Activated naive CD4-positive, alpha-beta T cell treated with anti-CD3 and anti-CD28 coated beads for 36 hours (primary cell): ENCODE measurements around the gene TRIM49D1. TPM values are rescaled to one million over a fixed set of nuclear protein-coding genes. Genes with fewer than 3 reads are reported as not detected.
"Not testable (repeated sequence)": the region's sequence is repeated elsewhere in the genome, so short reads cannot be mapped to it uniquely, and the experiment has no call there.

Source experiments
- CTCF ChIA-PET: fragments of 350-600 bp; sonication (Branson Sonifier 250); formaldehyde crosslinking; loops from one replicate; lab custom pipeline; 2021; ENCODE audit warnings: antibody characterized with exemption; lab: Charles Lee
- DNase-seq: peaks from one replicate; pipeline ENCODE4 v3.0.0-alpha.2; 2020
- H3K27ac Mint-ChIP-seq: one replicate; pipeline ENCODE4 v1.8.0; 2021; ENCODE audit warnings: mild to moderate bottlenecking, mixed read lengths
- H3K27me3 Mint-ChIP-seq: one replicate; pipeline ENCODE4 v1.8.0; 2021; ENCODE audit warnings: low read depth, mixed read lengths
- H3K36me3 Mint-ChIP-seq: one replicate; pipeline ENCODE4 v1.8.0; 2021; ENCODE audit warnings: low read depth, mixed read lengths
- H3K4me1 Mint-ChIP-seq: one replicate; pipeline ENCODE4 v1.8.0; 2021; ENCODE audit warnings: low read depth, mixed read lengths
- H3K4me3 Mint-ChIP-seq: one replicate; pipeline ENCODE4 v1.8.0; 2021; ENCODE audit warnings: mild to moderate bottlenecking, moderate library complexity, mixed read lengths
- H3K9me3 Mint-ChIP-seq: one replicate; pipeline ENCODE4 v1.8.0; 2021; ENCODE audit warnings: mixed read lengths
- intact Hi-C: fragments of 100-400 bp; cut with micrococcal nuclease; formaldehyde crosslinking; loops from one replicate; pipeline ENCODE4 v1.15.1; 2023
- total RNA-seq, 2 experiments: library from RNA; stranded (reverse); gene quantifications; one replicate each; pipeline ENCODE4 v1.2.3, GENCODE V29; 2021

Gene TRIM49D1, protein sequence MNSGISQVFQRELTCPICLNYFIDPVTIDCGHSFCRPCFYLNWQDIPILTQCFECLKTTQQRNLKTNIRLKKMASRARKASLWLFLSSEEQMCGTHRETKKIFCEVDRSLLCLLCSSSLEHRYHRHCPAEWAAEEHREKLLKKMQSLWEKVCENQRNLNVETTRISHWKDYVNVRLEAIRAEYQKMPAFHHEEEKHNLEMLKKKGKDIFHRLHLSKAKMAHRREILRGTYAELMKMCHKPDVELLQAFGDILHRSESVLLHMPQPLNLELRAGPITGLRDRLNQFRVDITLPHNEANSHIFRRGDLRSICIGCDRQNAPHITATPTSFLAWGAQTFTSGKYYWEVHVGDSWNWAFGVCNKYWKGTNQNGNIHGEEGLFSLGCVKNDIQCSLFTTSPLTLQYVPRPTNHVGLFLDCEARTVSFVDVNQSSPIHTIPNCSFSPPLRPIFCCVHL
- not detected for total RNA-seq

DNA sequence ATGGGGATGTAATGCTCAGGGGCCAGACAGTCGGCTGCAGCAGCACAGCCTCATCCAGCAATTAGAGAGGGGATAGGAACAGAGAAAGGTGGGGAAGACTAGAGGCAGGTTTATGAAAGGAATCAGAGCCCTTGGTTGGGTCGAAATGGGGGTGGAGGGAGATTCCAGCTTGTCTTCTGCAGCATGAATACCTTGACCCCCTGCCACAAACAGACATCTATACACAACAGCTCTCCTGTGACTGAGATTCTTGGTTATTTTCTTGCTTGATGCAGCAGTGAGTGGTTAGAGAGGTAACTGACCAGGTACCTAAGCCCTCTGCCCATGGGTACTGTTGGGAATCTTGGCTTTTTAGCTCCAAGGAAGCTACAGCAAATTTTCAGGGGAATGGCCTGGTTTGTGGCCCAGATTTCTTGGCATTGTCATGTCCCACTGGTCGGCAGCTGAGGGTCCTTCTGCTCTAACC is at the start of gene TRIM49D1:
Gene TRIM49D1 (minus strand): TSS at position 51 of the 466 bp plus-strand sequence. CDS start 4,535 bp downstream, outside the sequence.
- Mint-ChIP-seq H3K9me3 (no peaks in the 10 kb centered on the region), H3K27ac (no peak within 1 kb of the TSS), H3K4me1 (no peaks in the 10 kb centered on the region), H3K4me3 (no peak within 1 kb of the TSS), H3K36me3 (no peaks in the 10 kb centered on the region), H3K27me3 (no peaks in the 10 kb centered on the region)
- CTCF ChIA-PET = no interaction called here
- intact Hi-C loops = no loop called here
- no peak for DNase-seq

DNA sequence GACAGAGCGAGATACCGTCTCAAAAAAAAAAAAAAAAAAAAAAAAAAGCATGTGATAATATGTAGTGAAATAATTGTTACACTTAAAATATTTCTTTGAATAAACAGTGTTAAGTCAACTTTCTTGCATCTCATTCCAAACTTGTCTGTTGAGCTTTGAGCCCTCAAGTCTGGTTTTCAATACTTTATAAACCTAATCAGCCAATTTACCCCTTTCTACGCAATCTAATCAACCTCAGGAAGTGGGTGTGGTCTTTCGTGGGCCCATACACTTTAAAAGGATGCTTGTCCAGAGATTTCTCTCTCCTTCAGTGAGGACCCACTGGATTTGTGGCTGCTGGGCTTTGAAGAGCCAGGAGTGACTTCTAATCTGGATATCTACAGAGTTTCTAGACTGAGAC is 43.7 kb upstream of the TRIM49D1 start, which contains the start of gene TRIM64:
Gene TRIM64 (plus strand): TSS at position 301 of the 400 bp plus-strand sequence. CDS start 2,467 bp downstream, outside the sequence.
- DNase-seq, H3K9me3 Mint-ChIP-seq, CTCF ChIA-PET, H3K27me3 Mint-ChIP-seq, H3K27ac Mint-ChIP-seq, intact Hi-C loops, H3K36me3 Mint-ChIP-seq, H3K4me1 Mint-ChIP-seq, H3K4me3 Mint-ChIP-seq: not testable (repeated sequence)

DNA sequence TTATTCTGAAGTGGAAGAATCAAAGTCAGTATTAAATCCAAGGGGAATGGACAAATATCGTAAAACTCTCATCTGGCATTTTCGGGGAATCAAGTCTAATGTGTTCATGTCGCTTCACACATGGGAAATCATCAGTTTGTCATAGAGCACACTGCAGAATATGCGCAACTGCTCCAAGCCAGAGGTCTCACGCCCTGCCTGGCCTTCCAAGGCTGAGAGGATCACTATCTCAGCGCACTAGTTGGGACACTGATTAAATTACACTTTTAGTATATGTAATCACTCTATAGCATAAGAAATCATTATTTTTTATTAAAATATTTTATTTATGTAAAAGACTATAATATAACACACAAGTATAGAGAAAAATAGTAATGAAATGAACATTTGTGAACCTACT is 38.8 kb upstream of the TRIM49D1 start:
- H3K4me1 Mint-ChIP-seq, DNase-seq, H3K27ac Mint-ChIP-seq, intact Hi-C loops, H3K27me3 Mint-ChIP-seq, H3K9me3 Mint-ChIP-seq, CTCF ChIA-PET, H3K36me3 Mint-ChIP-seq, H3K4me3 Mint-ChIP-seq: not testable (repeated sequence)

DNA sequence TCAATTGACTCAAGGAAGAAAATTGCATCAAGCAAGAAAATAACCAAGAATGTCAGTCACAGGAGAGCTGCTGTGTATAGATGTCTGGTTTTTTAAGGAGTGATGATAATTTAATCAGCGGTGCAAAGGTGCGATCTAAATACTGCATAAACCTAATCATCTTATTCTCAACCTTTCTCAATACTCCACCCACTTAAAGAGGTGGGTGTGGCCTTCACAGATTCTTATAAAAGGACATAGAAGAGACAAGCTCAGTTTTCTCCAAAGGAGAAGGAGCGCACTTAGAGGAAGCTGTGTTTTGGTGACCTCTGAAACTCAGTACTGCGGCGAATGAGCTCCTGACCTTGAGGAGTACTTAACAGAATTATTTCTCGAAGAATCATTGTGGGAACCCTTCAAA is 1.7 kb upstream of the TRIM49D1 start, which contains the start of gene TRIM49D2:
Gene TRIM49D2 (plus strand): TSS at position 301 of the 400 bp plus-strand sequence. CDS start 2,698 bp downstream, outside the sequence.
- DNase-seq, H3K27ac Mint-ChIP-seq, intact Hi-C loops, H3K9me3 Mint-ChIP-seq, CTCF ChIA-PET, H3K4me1 Mint-ChIP-seq, H3K36me3 Mint-ChIP-seq, H3K27me3 Mint-ChIP-seq, H3K4me3 Mint-ChIP-seq: not testable (repeated sequence)

DNA sequence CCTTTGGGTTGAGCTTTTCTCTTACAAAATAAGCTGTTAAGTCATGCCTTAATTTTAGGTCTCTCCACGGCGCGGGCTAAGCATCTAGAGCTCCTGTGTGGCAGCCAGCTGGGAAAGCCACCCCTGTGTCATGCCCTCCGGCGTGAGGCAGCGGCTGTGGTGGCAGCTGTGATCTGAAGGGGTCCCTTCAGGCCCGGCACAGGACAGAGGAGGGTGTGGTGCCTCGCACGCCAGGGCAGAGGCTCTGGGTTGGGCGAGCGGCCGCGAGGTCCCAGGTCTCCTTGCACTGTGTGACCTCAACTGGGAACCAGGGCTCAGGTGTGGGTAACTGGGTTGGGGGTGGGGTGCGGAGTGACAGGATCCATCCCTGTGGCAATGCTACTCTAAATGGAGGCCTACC is 21.2 kb downstream of the TRIM49D1 start:
- intact Hi-C loops, H3K9me3 Mint-ChIP-seq, H3K4me1 Mint-ChIP-seq, CTCF ChIA-PET, DNase-seq, H3K27me3 Mint-ChIP-seq, H3K27ac Mint-ChIP-seq, H3K36me3 Mint-ChIP-seq, H3K4me3 Mint-ChIP-seq: not testable (repeated sequence)

DNA sequence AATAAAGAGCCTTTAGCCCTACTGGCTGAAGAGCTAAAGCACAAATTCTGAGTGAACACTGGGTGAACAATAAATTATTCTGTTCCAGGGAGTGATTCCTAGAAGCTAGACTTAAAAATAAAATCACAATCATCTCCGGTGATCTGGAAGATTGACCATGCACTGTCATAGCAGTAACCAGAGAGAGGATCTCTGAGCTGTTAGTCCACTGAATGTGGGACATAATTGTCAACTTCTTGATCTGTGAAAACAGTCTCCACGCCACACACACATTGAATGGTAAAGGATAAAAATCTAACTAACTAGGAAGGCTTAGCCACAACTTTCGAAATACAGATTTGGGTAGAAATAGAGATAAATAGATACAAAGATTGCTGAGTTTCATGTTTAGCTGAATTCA is 28.8 kb downstream of the TRIM49D1 start:
- H3K9me3 Mint-ChIP-seq, DNase-seq, H3K27ac Mint-ChIP-seq, CTCF ChIA-PET, H3K27me3 Mint-ChIP-seq, H3K4me3 Mint-ChIP-seq, H3K4me1 Mint-ChIP-seq, H3K36me3 Mint-ChIP-seq, intact Hi-C loops: not testable (repeated sequence)

DNA sequence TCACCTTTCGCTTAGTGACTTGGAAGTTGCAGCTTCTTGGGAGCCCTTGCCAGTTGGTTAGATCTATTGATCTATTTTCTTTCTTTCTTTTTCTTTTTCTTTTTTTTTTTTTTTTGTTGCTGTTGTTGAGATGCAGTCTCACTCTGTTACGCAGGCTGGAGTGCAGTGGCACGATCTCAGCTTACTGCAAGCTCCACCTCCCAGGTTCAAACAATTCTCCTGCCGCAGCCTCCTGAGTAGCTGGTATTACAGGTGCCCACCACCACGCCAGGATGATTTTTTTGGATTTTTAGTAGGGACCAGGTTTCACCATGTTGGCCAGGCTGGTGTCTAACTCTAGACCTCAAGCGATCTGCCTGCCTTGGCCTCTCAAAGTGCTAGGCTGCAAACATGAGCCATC is 44.5 kb downstream of the TRIM49D1 start:
- DNase-seq, H3K27ac Mint-ChIP-seq, H3K9me3 Mint-ChIP-seq, H3K27me3 Mint-ChIP-seq, H3K36me3 Mint-ChIP-seq, H3K4me1 Mint-ChIP-seq, CTCF ChIA-PET, intact Hi-C loops, H3K4me3 Mint-ChIP-seq: not testable (repeated sequence)

DNA sequence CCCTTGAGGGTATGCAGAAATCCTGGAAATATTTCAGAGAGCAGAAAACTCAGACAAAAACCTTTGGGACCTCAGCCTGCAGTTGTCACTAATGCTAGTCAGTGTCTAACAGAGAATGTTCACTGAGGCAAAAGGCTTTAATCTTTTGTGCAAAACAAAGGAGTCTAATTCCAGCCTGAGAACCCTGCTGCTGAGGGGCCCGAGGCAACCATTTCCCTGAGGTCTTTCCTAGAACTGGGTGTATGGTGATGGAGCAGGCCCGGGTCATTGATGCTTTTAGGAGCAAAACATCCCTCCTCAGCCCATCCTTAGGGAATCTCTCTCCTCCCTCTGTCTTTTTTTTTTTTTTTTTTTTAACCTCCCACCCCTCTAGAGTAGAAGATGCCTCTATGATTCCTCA is 49.5 kb downstream of the TRIM49D1 start:
- CTCF ChIA-PET, H3K9me3 Mint-ChIP-seq, H3K4me1 Mint-ChIP-seq, H3K27me3 Mint-ChIP-seq, intact Hi-C loops, H3K4me3 Mint-ChIP-seq, DNase-seq, H3K36me3 Mint-ChIP-seq, H3K27ac Mint-ChIP-seq: not testable (repeated sequence)

DNA sequence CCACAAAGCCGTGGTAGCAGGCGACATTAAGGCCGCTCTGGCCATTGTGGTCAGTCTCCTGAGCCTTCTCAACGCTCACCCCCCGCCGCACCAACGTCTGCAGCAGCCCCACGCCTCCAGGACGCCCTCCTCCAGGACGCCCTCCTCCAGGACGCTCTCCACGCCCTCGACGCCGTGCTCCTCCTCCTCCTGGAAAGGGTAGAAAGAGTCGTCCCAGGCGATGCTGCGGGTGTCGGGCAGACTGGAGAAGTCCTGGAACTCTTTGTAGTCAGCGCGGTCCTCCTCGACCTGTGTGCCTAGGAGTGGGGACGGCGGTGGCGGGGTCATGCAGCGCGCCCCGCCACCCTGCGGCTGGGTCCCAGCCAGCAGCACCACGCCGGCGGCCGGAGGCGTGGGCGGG is 56.8 kb downstream of the TRIM49D1 start:
- intact Hi-C loops, H3K27me3 Mint-ChIP-seq, CTCF ChIA-PET, H3K4me1 Mint-ChIP-seq, H3K4me3 Mint-ChIP-seq, H3K9me3 Mint-ChIP-seq, H3K36me3 Mint-ChIP-seq, H3K27ac Mint-ChIP-seq, DNase-seq: not testable (repeated sequence)

DNA sequence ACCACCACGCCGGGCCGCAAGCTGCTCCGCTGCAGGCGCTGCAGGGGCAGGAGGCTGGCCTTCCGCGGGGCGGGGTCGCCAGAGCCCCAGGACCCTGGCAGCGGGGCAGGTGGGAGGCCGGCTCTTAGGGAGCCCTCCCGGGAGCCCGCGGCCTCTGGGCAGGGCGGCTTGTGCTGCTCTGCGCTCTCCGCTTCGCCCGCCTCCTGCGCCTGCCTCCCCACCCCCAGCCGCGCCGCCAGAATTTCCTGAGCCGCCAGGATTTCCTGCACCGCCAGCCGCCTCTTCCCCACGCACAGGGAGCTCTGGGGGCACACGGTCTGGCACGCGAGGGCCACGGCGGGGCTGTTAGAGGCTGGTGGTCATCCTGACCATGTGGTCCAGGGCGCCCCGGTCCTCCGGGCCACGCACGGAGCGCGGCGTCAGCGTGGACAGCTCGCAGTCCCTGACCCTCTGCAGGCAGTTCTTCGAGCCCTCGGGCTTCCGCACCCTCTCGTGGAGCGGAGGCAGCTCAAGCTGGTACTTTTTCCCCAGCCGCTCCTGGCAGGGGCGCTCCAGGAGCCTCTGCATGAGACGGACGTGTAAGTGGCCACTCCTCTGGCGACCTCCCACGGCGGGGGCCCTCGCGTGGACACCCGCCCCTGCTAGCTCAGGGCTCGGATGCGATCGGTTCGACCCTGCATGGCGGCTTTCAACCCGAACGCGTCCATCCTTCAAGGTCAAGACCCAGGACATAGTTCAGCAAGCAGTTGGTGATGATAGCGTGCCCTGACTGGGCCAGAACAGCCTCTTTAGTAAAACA is 57.9 kb downstream of the TRIM49D1 start:
- H3K27ac Mint-ChIP-seq, H3K4me3 Mint-ChIP-seq, H3K4me1 Mint-ChIP-seq, intact Hi-C loops, H3K9me3 Mint-ChIP-seq, H3K27me3 Mint-ChIP-seq, CTCF ChIA-PET, H3K36me3 Mint-ChIP-seq: not testable (repeated sequence)
- DNase-seq = peak; percentile 4
